Measurements from ENCODE around the gene TAAR9.
"Not testable (repeated sequence)": the region's sequence is repeated elsewhere in the genome, so short reads cannot be mapped to it uniquely, and the experiment has no call there.

Gene TAAR9

GRCh38 chr6:132515386-132515785 is 22.7 kb upstream of the TAAR9 start:
- DNase-seq (ENCODE audit: low read depth): no peak

- DNase-seq (ENCODE audit: low read depth): no peak
Observed at GRCh38 chr6:132520953-132521352, 17.1 kb upstream of the TAAR9 start.

- no peak for DNase-seq (ENCODE audit: low read depth)
Observed at GRCh38 chr6:132524646-132525045, 13.4 kb upstream of the TAAR9 start.

- DNase-seq (ENCODE audit: low read depth): no peak
Observed at GRCh38 chr6:132525866-132526265, 12.2 kb upstream of the TAAR9 start.

- DNase-seq (ENCODE audit: low read depth): no peak
Observed at GRCh38 chr6:132526461-132526860, 11.6 kb upstream of the TAAR9 start.

GRCh38 chr6:132527791-132528190 is 10.3 kb upstream of the TAAR9 start:
- DNase-seq (ENCODE audit: low read depth): no peak

GRCh38 chr6:132530293-132530974 is 7.6 kb upstream of the TAAR9 start:
- DNase-seq (ENCODE audit: low read depth): peak; percentile 29

- DNase-seq (ENCODE audit: low read depth): not testable (repeated sequence)
Observed at GRCh38 chr6:132534546-132534945, 3.5 kb upstream of the TAAR9 start.

- no peak for DNase-seq (ENCODE audit: low read depth)
Observed at GRCh38 chr6:132537145-132537544, 932 bp upstream of the TAAR9 start.

GRCh38 chr6:132544826-132545225 is 6.7 kb downstream of the TAAR9 start:
- no peak for DNase-seq (ENCODE audit: low read depth)

- no peak for DNase-seq (ENCODE audit: low read depth)
Observed at GRCh38 chr6:132548746-132549463, 10.8 kb downstream of the TAAR9 start.

- no peak for DNase-seq (ENCODE audit: low read depth)
Observed at GRCh38 chr6:132551214-132551613, 13.1 kb downstream of the TAAR9 start.

- no peak for DNase-seq (ENCODE audit: low read depth)
Observed at GRCh38 chr6:132552372-132552771, 14.3 kb downstream of the TAAR9 start, which contains the start of gene TAAR8. Gene TAAR8, plus strand, starts transcription at chr6:132552672. Its CDS starts 21 bp downstream, at chr6:132552693.

GRCh38 chr6:132560087-132560486 is 22.0 kb downstream of the TAAR9 start:
- not testable (repeated sequence) for DNase-seq (ENCODE audit: low read depth)

- DNase-seq (ENCODE audit: low read depth): no peak
Observed at GRCh38 chr6:132566404-132566803, 28.3 kb downstream of the TAAR9 start.

- no peak for DNase-seq (ENCODE audit: low read depth)
Observed at GRCh38 chr6:132567566-132567965, 29.5 kb downstream of the TAAR9 start.

GRCh38 chr6:132568611-132569010 is 30.5 kb downstream of the TAAR9 start:
- DNase-seq (ENCODE audit: low read depth): no peak

GRCh38 chr6:132569170-132569569 is 31.1 kb downstream of the TAAR9 start:
- no peak for DNase-seq (ENCODE audit: low read depth)

GRCh38 chr6:132570221-132570777 is 32.2 kb downstream of the TAAR9 start, which contains the start of gene TAAR6:
Gene TAAR6, plus strand, starts transcription at chr6:132570322. Its CDS starts 0 bp downstream, at chr6:132570322.
- no peak for DNase-seq (ENCODE audit: low read depth)

- no peak for DNase-seq (ENCODE audit: low read depth)
Observed at GRCh38 chr6:132571774-132572173, 33.7 kb downstream of the TAAR9 start.

GRCh38 chr6:132584698-132585097 is 46.6 kb downstream of the TAAR9 start:
- no peak for DNase-seq (ENCODE audit: low read depth)

- DNase-seq (ENCODE audit: low read depth): no peak
Observed at GRCh38 chr6:132587424-132587823, 49.3 kb downstream of the TAAR9 start.
